Activated CD8-positive, alpha-beta memory T cell treated with anti-CD3 and anti-CD28 coated beads, Interleukin-2, amount 50 U/mL, for 4 hours (primary cell): Measurements from ENCODE around the gene BCKDK.
"Not testable (repeated sequence)": the region's sequence is repeated elsewhere in the genome, so short reads cannot be mapped to it uniquely, and the experiment has no call there.

Source experiments
- DNase-seq: peaks from one replicate; pipeline ENCODE4 v3.0.0-alpha.2; 2020

Gene BCKDK

DNA sequence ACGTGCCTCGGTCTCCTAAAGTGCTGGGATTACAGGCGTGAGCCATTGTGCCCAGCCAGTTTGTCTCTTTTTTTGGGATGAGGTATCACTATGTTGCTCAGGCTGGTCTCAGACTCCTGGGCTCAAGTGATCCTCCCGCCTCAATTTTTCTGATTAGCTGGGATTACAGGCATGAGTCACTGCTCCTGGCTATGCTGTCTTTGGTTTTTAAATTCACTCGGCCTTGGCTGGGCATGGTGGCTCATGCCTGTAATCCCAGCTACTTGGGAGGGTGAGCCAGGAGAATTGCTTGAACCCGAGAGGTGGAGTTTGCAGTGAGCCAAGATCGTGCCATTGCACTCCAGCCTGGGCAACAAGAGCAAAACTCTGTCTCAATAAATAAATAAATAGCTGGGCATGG lies 36.2 kb downstream of the BCKDK start:
- not testable (repeated sequence) for DNase-seq

DNA sequence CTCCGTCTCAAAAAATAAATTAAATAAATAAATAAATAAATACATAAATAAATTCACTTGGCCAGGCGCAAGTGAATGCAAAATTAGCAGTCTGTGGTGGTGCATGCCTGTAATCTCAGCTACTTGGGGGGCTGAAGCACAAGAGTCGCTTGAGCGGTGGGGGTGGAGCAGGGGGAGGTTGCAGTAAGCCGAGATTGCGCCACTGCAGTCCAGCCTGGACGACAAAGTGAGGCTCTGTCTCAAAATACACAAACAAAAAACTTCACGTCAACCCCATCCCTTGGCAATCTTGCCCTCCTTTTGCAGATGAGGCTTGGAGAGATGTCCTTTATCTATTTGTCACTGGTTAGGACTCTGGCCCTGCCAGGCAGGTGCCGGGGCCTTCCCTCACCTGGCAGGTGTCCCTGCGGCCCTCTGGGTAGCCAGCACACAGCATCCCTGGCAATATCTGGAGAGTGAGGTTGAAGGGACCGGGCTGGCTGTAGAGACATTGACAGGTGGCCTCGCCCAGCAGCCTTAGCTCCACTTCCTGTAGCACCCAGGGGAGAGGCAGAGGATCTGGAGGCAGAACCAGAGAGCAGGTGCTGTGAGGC lies 37.3 kb downstream of the BCKDK start:
- DNase-seq = no peak

- no peak for DNase-seq
Measured at GRCh38 chr16:31147574-31147973, 39.4 kb downstream of the BCKDK start.

GRCh38 chr16:31148281-31148728 lies 40.1 kb downstream of the BCKDK start:
- DNase-seq = no peak

GRCh38 chr16:31148896-31149295 lies 40.7 kb downstream of the BCKDK start:
- DNase-seq = no peak

DNA sequence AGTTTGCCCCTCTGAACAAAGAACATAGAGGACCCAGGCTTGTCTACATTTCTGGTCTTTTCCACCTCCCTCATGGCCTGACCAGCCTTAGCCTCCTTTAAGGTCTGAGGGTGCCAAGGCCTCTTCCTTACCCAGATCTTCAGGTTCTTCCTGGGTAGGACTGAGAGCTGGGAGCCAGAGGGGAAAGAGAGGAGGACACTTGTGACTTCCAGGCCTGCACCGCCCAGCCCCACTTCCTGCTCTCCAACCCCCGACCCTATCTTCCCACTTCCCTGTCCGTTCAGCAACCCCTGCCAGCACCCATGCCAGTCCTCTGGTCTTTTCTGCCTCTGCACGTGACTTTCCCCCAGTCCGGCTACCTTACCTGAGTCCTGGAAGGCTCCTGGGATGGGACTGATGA lies 41.1 kb downstream of the BCKDK start:
- DNase-seq = no peak

GRCh38 chr16:31149894-31150890 lies 42.0 kb downstream of the BCKDK start, which contains the start of gene PRSS36:
Gene PRSS36 (minus strand): TSS chr16:31150066. CDS start chr16:31150035, 31 bp downstream.
- DNase-seq = no peak

- not testable (repeated sequence) for DNase-seq
Measured at GRCh38 chr16:31150976-31151375, 42.8 kb downstream of the BCKDK start.

GRCh38 chr16:31157136-31157535 lies 49.0 kb downstream of the BCKDK start:
- no peak for DNase-seq
